ENCODE measurements around the gene ING4. TPM values are rescaled to one million over a fixed set of nuclear protein-coding genes. Genes with fewer than 3 reads are reported as not detected.

Gene ING4
- total RNA-seq, 6 experiments from 2014 or later, result 19.7 to 26.8 (median 21.7) TPM

- no peaks in the 10 kb centered on the region for H3K9me3 Mint-ChIP-seq
- H3K4me3 Mint-ChIP-seq, result no peak overlapping the region
- H3K27ac Mint-ChIP-seq, result no peak overlapping the region
- DNase-seq, result no peak
- peaks cover 29% of the 10 kb centered on the region for H3K27me3 Mint-ChIP-seq (ENCODE audit: insufficient read depth)
- no peaks in the 10 kb centered on the region for H3K36me3 Mint-ChIP-seq (ENCODE audit: low read depth)
- H3K4me1 Mint-ChIP-seq (ENCODE audit: low read depth), result peaks cover 12% of the 10 kb centered on the region
- no peak for TF ChIP-seq CTCF (IDR thresholded peaks at IDR 0.05)
These were observed 27.5 kb downstream of the ING4 start for GRCh38 chr12:6635375-6635855.

- no peak overlapping the region for H3K4me3 Mint-ChIP-seq
- DNase-seq, result no peak
- H3K4me1 Mint-ChIP-seq (ENCODE audit: low read depth), result peaks cover 18% of the 10 kb centered on the region
- H3K9me3 Mint-ChIP-seq, result no peaks in the 10 kb centered on the region
- H3K27me3 Mint-ChIP-seq (ENCODE audit: insufficient read depth), result peaks cover 18% of the 10 kb centered on the region
- H3K27ac Mint-ChIP-seq, result no peak overlapping the region
- no peak for TF ChIP-seq CTCF (IDR thresholded peaks at IDR 0.05)
- H3K36me3 Mint-ChIP-seq (ENCODE audit: low read depth), result no peaks in the 10 kb centered on the region
These were observed 30.6 kb downstream of the ING4 start for GRCh38 chr12:6632026-6632983.

GRCh38 chr12:6631549-6631961 lies 31.4 kb downstream of the ING4 start:
- Mint-ChIP-seq H3K27me3 (ENCODE audit: insufficient read depth) (peaks cover 18% of the 10 kb centered on the region), H3K27ac (no peak overlapping the region), H3K4me1 (ENCODE audit: low read depth) (peaks cover 18% of the 10 kb centered on the region), H3K4me3 (no peak overlapping the region), H3K9me3 (no peaks in the 10 kb centered on the region), H3K36me3 (ENCODE audit: low read depth) (no peaks in the 10 kb centered on the region)
- DNase-seq, result no peak
- no peak for TF ChIP-seq CTCF (IDR thresholded peaks at IDR 0.05)

GRCh38 chr12:6630736-6631135 lies 32.2 kb downstream of the ING4 start:
- Mint-ChIP-seq H3K9me3 (no peaks in the 10 kb centered on the region), H3K4me1 (ENCODE audit: low read depth) (peaks cover 18% of the 10 kb centered on the region), H3K27ac (no peak overlapping the region), H3K27me3 (ENCODE audit: insufficient read depth) (peaks cover 18% of the 10 kb centered on the region), H3K4me3 (no peak overlapping the region), H3K36me3 (ENCODE audit: low read depth) (no peaks in the 10 kb centered on the region)
- TF ChIP-seq CTCF (IDR thresholded peaks at IDR 0.05), result no peak
- DNase-seq, result no peak

- H3K36me3 Mint-ChIP-seq (ENCODE audit: low read depth), result no peaks in the 10 kb centered on the region
- DNase-seq, result no peak
These were observed 35.3 kb downstream of the ING4 start for GRCh38 chr12:6627616-6628015.

More at GRCh38 chr12:6627616-6628015, 35.3 kb downstream of the ING4 start:
- no peaks in the 10 kb centered on the region for H3K9me3 Mint-ChIP-seq
- peaks cover 9% of the 10 kb centered on the region for H3K27me3 Mint-ChIP-seq (ENCODE audit: insufficient read depth)
- H3K4me1 Mint-ChIP-seq (ENCODE audit: low read depth), result peaks cover 18% of the 10 kb centered on the region
- no peak for TF ChIP-seq CTCF (IDR thresholded peaks at IDR 0.05)
- H3K4me3 Mint-ChIP-seq, result peak overlapping the region; percentile 1; the same call in 1 of the 2 replicates
- no peak overlapping the region for H3K27ac Mint-ChIP-seq
